Activated T-cell treated with anti-CD3 and anti-CD28 coated beads, Interleukin-2, amount 50 U/mL, for 72 hours (primary cell): ENCODE data around the gene GSTM3. TPM values are rescaled to one million over a fixed set of nuclear protein-coding genes. Genes with fewer than 3 reads are reported as not detected.
"Not testable (repeated sequence)": the region's sequence is repeated elsewhere in the genome, so short reads cannot be mapped to it uniquely, and the experiment has no call there.

Experiments used
- ATAC-seq, 2 donors: fragments of 150-1000 bp; cut with Tn5 transposase; replicated peaks in 1 of 2; 2 replicates each; pipeline ENCODE4 v1.10.0; 2021; ENCODE audit warnings: moderate library complexity in 2 of 2, mild to moderate bottlenecking in 1 of 2
- DNase-seq, 2 donors: peaks; one replicate each; pipeline ENCODE4 v3.0.0; 2021 to 2022; ENCODE audit warnings: mixed read lengths in 1 of 2
- H3K27ac Mint-ChIP-seq: one replicate; pipeline ENCODE4 v1.8.0; 2022; ENCODE audit warnings: mild to moderate bottlenecking, moderate library complexity, mixed read lengths
- H3K27me3 Mint-ChIP-seq: one replicate; pipeline ENCODE4 v1.8.0; 2022; ENCODE audit warnings: low read depth, mixed read lengths
- H3K36me3 Mint-ChIP-seq, 2 donors: one replicate each; pipeline ENCODE4 v1.8.0; 2022; ENCODE audit warnings: mixed read lengths in 2 of 2, mild to moderate bottlenecking in 1 of 2; ENCODE audit not compliant: insufficient read depth in 2 of 2
- H3K4me1 Mint-ChIP-seq: one replicate; pipeline ENCODE4 v1.8.0; 2022; ENCODE audit warnings: low read depth, mixed read lengths
- H3K4me3 Mint-ChIP-seq, 2 donors: one replicate each; pipeline ENCODE4 v1.8.0; 2022; ENCODE audit warnings: mild to moderate bottlenecking in 2 of 2, mixed read lengths in 2 of 2, moderate library complexity in 2 of 2
- H3K9me3 Mint-ChIP-seq, 2 donors: one replicate each; pipeline ENCODE4 v1.8.0; 2022; ENCODE audit warnings: mixed read lengths in 2 of 2
- total RNA-seq, 2 donors: library from RNA; stranded (reverse); gene quantifications; one replicate each; pipeline ENCODE4 v1.2.3, GENCODE V29; 2022

Gene GSTM3
- total RNA-seq, 2 donors from 2014 or later = 8.1 to 13.3 TPM

GRCh38 chr1:109709822-109710221 lies 31.0 kb downstream of the GSTM3 start:
- not testable (repeated sequence) for H3K4me3 Mint-ChIP-seq, H3K27ac Mint-ChIP-seq, ATAC-seq, H3K9me3 Mint-ChIP-seq, DNase-seq, H3K36me3 Mint-ChIP-seq, H3K4me1 Mint-ChIP-seq
- H3K27me3 Mint-ChIP-seq = peaks cover 15% of the 10 kb centered on the region

DNA sequence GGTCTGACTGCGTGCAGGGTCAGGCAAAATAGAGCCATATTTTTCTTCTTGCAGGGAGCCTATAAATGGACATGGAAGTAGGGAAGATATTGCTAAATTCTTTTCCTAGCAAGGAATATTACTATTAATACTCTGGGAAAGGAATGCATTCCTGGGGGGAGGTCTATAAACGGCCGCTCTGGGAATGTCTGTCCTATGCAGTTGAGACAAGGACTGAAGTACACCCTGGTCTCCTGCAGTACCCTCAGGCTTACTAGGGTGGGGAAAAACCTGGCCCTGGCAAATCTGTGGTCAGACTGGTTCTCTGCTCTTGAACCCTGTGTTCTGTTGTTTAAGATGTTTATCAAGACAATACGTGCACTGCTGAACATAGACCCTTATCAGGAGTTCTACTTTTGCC lies 31.9 kb downstream of the GSTM3 start:
- not testable (repeated sequence) for H3K36me3 Mint-ChIP-seq, H3K9me3 Mint-ChIP-seq, H3K4me1 Mint-ChIP-seq, H3K27ac Mint-ChIP-seq, H3K4me3 Mint-ChIP-seq, ATAC-seq, H3K27me3 Mint-ChIP-seq, DNase-seq

- Mint-ChIP-seq H3K4me1 (no peaks in the 10 kb centered on the region), H3K4me3 (no peak overlapping the region), H3K9me3 (peaks cover 5 to 6% of the 10 kb centered on the region in 2 donors), H3K27me3 (no peaks in the 10 kb centered on the region), H3K27ac (no peak overlapping the region), H3K36me3 (peaks cover 6 to 13% of the 10 kb centered on the region in 2 donors)
- DNase-seq (no peak), ATAC-seq (no peak)
Observed at GRCh38 chr1:109705411-109705810, 35.4 kb downstream of the GSTM3 start.

GRCh38 chr1:109704173-109704572 lies 36.7 kb downstream of the GSTM3 start:
- Mint-ChIP-seq H3K27me3 (no peaks in the 10 kb centered on the region), H3K9me3 (peaks cover 1 to 6% of the 10 kb centered on the region in 2 donors), H3K36me3 (peaks cover 4 to 10% of the 10 kb centered on the region in 2 donors), H3K27ac (no peak overlapping the region), H3K4me3 (no peak overlapping the region), H3K4me1 (no peaks in the 10 kb centered on the region)
- DNase-seq (no peak), ATAC-seq (no peak)

GRCh38 chr1:109702940-109703339 lies 37.9 kb downstream of the GSTM3 start:
- not testable (repeated sequence) for H3K27me3 Mint-ChIP-seq, H3K9me3 Mint-ChIP-seq, ATAC-seq, H3K36me3 Mint-ChIP-seq, DNase-seq, H3K4me3 Mint-ChIP-seq, H3K4me1 Mint-ChIP-seq, H3K27ac Mint-ChIP-seq

DNA sequence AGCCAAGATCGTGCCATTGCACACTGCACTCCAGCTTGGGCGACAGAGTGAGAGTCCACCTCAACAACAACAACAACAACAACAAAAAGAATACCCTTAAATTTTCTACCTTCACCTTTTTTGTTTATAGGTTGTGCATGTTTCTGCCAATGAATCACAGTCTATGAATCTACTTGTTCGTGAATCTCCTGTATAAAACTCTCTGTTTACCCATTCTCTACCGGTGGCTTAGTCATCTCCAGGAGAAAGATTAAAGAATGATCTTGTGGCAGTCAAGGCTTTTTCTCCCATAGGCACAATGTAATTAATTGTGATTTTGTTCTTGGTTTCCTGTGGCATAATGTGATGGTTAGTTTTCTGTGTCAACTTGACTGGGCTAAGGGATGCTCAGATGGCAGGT lies 43.0 kb downstream of the GSTM3 start:
- not testable (repeated sequence) for H3K9me3 Mint-ChIP-seq, H3K4me3 Mint-ChIP-seq, H3K27ac Mint-ChIP-seq, H3K27me3 Mint-ChIP-seq, ATAC-seq, H3K4me1 Mint-ChIP-seq, DNase-seq, H3K36me3 Mint-ChIP-seq

- Mint-ChIP-seq H3K9me3 (no peaks in the 10 kb centered on the region), H3K4me3 (no peak overlapping the region), H3K27me3 (no peaks in the 10 kb centered on the region), H3K4me1 (no peaks in the 10 kb centered on the region), H3K27ac (no peak overlapping the region), H3K36me3 (no peaks in the 10 kb centered on the region)
- ATAC-seq (no peak), DNase-seq (no peak)
Observed at GRCh38 chr1:109697066-109697465, 43.8 kb downstream of the GSTM3 start.

- H3K4me3 Mint-ChIP-seq, H3K27me3 Mint-ChIP-seq, H3K4me1 Mint-ChIP-seq, DNase-seq, H3K36me3 Mint-ChIP-seq, ATAC-seq, H3K9me3 Mint-ChIP-seq, H3K27ac Mint-ChIP-seq: not testable (repeated sequence)
Observed at GRCh38 chr1:109695138-109695537, 45.7 kb downstream of the GSTM3 start.

GRCh38 chr1:109694400-109694799 lies 46.4 kb downstream of the GSTM3 start:
- H3K27ac Mint-ChIP-seq, H3K4me3 Mint-ChIP-seq, H3K27me3 Mint-ChIP-seq, H3K36me3 Mint-ChIP-seq, H3K4me1 Mint-ChIP-seq, ATAC-seq, H3K9me3 Mint-ChIP-seq, DNase-seq: not testable (repeated sequence)

DNA sequence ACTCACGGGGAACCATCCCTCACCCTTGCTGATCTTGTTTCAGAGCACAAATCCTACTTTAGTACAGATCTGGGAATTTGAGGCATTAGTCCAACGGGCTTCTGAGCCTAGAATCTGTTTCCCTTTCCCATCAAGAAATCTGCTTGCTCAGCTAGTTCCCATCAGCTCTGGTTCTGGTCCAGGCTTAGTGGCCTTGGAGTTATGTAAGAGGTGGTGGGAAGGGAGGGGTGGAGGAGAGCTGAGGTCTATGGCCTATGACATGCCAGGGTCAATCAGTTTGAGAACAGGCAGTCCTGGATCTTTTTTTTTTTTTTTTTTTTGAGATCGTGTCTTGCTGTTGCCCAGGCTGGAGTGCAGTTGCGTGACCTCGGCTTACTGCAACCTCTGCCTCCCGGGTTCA lies 49.1 kb downstream of the GSTM3 start:
- H3K27ac Mint-ChIP-seq = no peak overlapping the region
- H3K4me1 Mint-ChIP-seq = peaks cover 5% of the 10 kb centered on the region
- no peak for ATAC-seq
- H3K27me3 Mint-ChIP-seq = no peaks in the 10 kb centered on the region
- H3K4me3 Mint-ChIP-seq = no peak overlapping the region
- H3K9me3 Mint-ChIP-seq = no peaks in the 10 kb centered on the region
- H3K36me3 Mint-ChIP-seq = peaks cover 2 to 6% of the 10 kb centered on the region in 2 donors
- no peak for DNase-seq

DNA sequence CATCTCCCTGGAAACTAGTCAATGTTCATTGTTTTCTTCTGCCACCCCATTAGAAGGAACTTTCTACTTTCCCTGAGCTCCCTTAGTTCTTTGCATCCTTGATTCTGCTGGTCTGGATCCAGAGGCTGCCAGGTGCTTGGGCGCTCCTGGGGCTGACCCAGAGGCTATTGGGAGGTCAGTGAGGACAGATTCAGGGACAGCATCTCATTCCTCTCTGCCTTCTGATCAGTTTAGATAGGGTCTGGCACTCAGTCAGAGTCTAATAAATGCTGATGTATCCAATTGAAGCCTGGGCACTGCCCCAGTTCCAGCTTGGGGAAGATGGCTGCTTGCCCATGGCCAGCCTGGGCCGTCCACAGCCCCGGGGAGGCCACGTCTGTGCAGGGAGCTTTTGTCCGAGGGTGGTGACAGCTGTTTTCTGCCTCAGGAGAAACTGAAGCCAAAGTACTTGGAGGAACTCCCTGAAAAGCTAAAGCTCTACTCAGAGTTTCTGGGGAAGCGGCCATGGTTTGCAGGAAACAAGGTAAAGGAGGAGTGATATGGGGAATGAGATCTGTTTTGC lies 50.9 kb downstream of the GSTM3 start:
- ATAC-seq (no peak), DNase-seq (no peak)
- H3K36me3 Mint-ChIP-seq = peaks cover 3 to 6% of the 10 kb centered on the region in 2 donors
- no peaks in the 10 kb centered on the region for H3K27me3 Mint-ChIP-seq
- H3K4me3 Mint-ChIP-seq = peak overlapping the region in 1 of 2 donors; percentile 21
- H3K4me1 Mint-ChIP-seq = peaks cover 5% of the 10 kb centered on the region
- H3K9me3 Mint-ChIP-seq = no peaks in the 10 kb centered on the region
- no peak overlapping the region for H3K27ac Mint-ChIP-seq

DNA sequence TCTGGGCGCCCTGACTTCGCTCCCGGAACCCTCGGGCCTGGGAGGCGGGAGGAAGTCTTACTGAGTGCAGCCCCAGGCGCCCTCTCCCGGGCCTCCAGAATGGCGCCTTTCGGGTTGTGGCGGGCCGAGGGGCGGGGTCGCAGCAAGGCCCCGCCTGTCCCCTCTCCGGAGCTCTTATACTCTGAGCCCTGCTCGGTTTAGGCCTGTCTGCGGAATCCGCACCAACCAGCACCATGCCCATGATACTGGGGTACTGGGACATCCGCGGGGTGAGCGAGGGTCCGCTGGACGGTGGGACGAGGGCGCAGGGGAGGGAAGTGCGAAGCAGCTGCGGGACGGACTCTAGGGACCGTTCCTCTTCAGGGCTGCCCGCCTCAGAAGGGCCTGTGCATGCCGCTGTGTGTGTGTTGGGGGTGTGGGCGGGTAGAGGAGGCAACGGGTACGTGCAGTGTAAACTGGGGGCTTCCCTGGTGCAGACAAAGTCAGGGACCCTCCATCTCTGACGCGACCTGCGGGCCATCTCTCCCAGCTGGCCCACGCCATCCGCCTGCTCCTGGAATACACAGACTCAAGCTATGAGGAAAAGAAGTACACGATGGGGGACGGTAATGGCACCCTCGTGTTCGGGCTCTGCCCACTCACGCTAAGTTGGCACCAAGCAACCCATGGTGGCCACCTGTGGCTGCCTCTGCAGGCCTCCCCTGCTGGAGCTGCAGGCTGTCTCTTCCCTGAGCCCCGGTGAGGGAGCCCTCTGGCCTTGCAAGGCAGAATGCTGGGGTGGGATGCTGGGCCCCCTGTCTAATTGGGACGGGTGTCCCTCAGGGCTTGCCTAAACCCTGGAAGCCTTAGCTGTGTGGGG lies 53.0 kb downstream of the GSTM3 start, which contains the start of gene GSTM1:
TSS of gene GSTM1 (plus strand) at position 177 of the 859 bp plus-strand sequence. CDS start at position 234, 57 bp downstream.
- H3K27me3 Mint-ChIP-seq = no peaks in the 10 kb centered on the region
- peak; percentile 99 for ATAC-seq
- H3K27ac Mint-ChIP-seq = peak within 1 kb of the TSS; percentile 95
- H3K4me3 Mint-ChIP-seq = peak within 1 kb of the TSS; percentile 86 to 94
- H3K4me1 Mint-ChIP-seq = peaks cover 5% of the 10 kb centered on the region
- DNase-seq = peak; percentile 83 to 92
- H3K36me3 Mint-ChIP-seq = peaks cover 4 to 6% of the 10 kb centered on the region in 2 donors
- H3K9me3 Mint-ChIP-seq = peaks cover 0 to 2% of the 10 kb centered on the region in 2 donors

DNA sequence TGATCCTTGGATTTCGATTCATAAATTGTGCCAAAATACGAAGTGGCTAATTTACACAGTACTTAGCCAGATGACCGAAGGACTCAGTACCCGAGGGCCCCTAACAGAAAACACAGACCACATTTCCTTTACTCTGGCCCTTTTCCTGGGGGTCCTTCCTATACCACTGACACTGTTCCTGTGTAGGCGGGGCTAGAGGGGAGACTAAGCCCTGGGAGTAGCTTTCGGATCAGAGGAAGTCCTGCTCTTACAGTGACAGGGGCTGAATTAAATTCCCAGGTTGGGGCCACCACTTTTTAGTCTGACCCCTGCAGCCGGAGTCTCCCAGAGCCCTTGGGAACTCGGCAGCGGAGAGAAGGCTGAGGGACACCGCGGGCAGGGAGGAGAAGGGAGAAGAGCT lies 53.7 kb downstream of the GSTM3 start:
- H3K9me3 Mint-ChIP-seq, H3K27me3 Mint-ChIP-seq, H3K4me1 Mint-ChIP-seq, DNase-seq, H3K36me3 Mint-ChIP-seq: not testable (repeated sequence)
- ATAC-seq = peak in 1 of 2 donors; percentile 21
- H3K27ac Mint-ChIP-seq = peak overlapping the region; percentile 95
- peak overlapping the region; percentile 86 to 94 for H3K4me3 Mint-ChIP-seq
